ACC112 (cell line): ENCODE measurements around the gene TRMU.

ENCODE experiments used
- H2AFZ ChIP-seq: fragments of 200-600 bp; sonication (generic); one replicate; pipeline ENCODE4 v1.6.0; 2017; ENCODE audit warnings: antibody characterized with exemption, low read length; ENCODE audit not compliant: unreplicated experiment
- H3K27ac ChIP-seq: fragments of 200-600 bp; sonication (generic); 2 replicates; pipeline ENCODE4 v1.5.1; 2014; ENCODE audit warnings: low read depth, mild to moderate bottlenecking, antibody characterized with exemption, low read length, moderate library complexity
- H3K27me3 ChIP-seq: fragments of 200-600 bp; sonication (generic); 2 replicates; pipeline ENCODE4 v1.6.1; 2014; ENCODE audit warnings: mild to moderate bottlenecking, antibody characterized with exemption, low read length, moderate library complexity, mixed read lengths; ENCODE audit not compliant: insufficient read depth
- H3K36me3 ChIP-seq: fragments of 200-600 bp; sonication (generic); 2 replicates; pipeline ENCODE4 v1.6.1; 2016; ENCODE audit warnings: mild to moderate bottlenecking, antibody characterized with exemption, low read length, moderate library complexity, mixed read lengths; ENCODE audit not compliant: insufficient read depth
- H3K4me1 ChIP-seq: fragments of 200-600 bp; sonication (generic); one replicate; pipeline ENCODE4 v1.6.1; 2016; ENCODE audit warnings: low read length, mixed read lengths; ENCODE audit not compliant: insufficient read depth, unreplicated experiment, control insufficient read depth
- H3K4me3 ChIP-seq: fragments of 200-600 bp; sonication (generic); 2 replicates; pipeline ENCODE4 v1.5.1; 2014; ENCODE audit warnings: mild to moderate bottlenecking, low read depth, low read length
- H3K79me2 ChIP-seq: fragments of 200-600 bp; sonication (generic); one replicate; pipeline ENCODE4 v1.6.0; 2016; ENCODE audit warnings: low read length; ENCODE audit not compliant: control insufficient read depth, unreplicated experiment, insufficient read depth

Gene TRMU

DNA sequence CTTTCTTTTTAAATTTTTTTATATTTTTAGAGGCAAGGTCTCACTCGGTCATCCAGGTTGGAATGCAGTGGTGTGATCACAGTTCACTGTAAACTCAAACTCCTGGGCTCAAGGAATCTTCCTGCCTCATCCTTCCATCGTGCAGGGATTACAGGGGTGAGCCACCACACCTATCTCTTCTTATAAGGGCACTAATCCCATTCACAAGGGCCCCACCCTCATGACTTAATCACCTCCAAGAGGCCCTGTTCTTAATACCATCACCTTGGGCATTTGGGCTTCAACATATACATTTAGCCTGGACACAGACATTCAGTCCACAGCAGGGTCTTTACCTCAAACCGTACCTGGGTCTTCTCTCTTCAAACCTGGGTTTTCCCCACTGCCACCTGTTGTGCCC lies 43.3 kb upstream of the TRMU start:
- no peaks in the 10 kb centered on the region for H3K36me3 ChIP-seq
- H3K27me3 ChIP-seq: no peaks in the 10 kb centered on the region
- no peak overlapping the region for H2AFZ ChIP-seq
- H3K4me1 ChIP-seq: peaks cover 9% of the 10 kb centered on the region
- no peak overlapping the region for H3K4me3 ChIP-seq
- H3K27ac ChIP-seq: no peak overlapping the region
- H3K79me2 ChIP-seq: peaks cover 2% of the 10 kb centered on the region

DNA sequence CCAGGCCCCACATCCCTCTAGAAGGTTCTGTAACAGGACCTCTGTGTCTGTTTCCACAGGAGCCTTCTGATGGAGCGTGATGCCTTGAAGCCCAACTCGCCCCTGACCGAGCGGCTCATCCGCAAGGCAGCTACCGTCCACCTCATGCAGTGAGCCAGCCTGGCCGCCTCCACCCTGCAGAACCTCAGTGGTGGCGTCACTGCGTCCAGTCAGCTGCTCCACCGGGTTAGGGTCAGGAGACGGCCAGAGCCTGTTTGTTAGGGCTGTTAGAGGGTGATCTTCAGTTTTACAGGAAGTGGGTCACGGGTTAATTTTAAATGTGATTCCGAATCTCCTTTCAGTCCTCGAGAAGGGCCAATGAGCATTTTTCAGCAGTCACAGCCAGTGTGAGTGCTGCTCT lies 42.8 kb upstream of the TRMU start:
- Histone ChIP-seq H3K36me3 (no peaks in the 10 kb centered on the region), H3K4me3 (no peak overlapping the region), H3K4me1 (peaks cover 9% of the 10 kb centered on the region), H2AFZ (no peak overlapping the region), H3K27ac (no peak overlapping the region), H3K79me2 (peaks cover 7% of the 10 kb centered on the region), H3K27me3 (no peaks in the 10 kb centered on the region)

DNA sequence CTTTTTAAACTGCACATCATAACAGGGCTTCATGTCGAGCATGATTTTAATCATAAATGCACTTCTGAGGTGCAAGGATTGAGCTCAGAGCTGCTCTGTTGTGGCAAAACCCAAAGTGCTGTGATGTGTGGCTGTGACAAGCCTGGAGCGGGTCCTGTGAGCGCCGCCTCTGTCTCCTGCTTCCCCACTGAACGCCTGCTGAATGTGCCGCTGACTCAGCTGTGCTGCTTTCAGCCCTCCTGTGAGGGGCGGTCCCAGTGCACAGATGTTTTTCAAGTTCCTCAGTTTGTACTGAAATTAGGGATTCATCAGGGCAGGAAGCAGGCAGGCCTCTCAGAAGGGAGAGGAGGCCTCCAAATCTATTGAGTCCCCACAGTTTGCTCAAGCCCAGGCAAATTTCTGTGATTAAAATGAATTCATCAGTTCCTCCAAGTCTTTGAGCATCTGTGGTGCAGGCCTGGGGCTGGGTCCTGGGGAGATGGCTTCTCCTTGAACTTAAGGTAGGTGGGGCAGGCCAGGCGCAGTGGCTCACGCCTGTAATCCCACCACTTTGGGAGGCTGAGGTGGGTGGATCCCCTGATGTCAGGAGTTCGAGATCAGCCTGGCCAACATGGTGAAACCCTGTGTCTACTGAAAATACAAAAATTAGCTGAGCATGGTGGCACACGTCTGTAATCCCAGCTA lies 41.8 kb upstream of the TRMU start:
- Histone ChIP-seq H3K79me2 (peaks cover 13% of the 10 kb centered on the region), H3K4me1 (peaks cover 9% of the 10 kb centered on the region), H3K36me3 (no peaks in the 10 kb centered on the region), H3K27ac (no peak overlapping the region), H2AFZ (no peak overlapping the region), H3K4me3 (no peak overlapping the region), H3K27me3 (no peaks in the 10 kb centered on the region)

DNA sequence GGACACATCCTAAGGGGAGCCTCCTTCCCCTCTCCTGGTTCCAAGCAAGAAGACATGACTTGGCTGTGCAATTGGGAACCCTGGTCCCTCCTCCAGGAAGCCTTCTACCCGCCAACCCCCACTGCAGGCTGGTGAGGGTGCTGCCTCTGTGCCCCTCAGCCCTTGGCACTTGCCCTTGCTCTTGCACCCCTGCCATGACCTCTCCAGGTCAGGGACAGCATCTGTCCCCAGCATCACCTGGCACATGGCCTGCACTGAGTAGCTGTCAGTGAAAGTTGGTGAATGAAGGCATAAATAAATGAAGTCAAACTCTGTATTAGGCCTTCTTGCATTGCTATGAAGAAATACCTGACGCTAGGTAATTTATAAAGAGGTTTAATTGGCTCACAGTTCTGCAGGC lies 40.7 kb upstream of the TRMU start:
- Histone ChIP-seq H3K79me2 (peaks cover 22% of the 10 kb centered on the region), H3K36me3 (no peaks in the 10 kb centered on the region), H3K27me3 (no peaks in the 10 kb centered on the region), H2AFZ (no peak overlapping the region), H3K4me1 (peaks cover 9% of the 10 kb centered on the region), H3K4me3 (no peak overlapping the region), H3K27ac (no peak overlapping the region)

DNA sequence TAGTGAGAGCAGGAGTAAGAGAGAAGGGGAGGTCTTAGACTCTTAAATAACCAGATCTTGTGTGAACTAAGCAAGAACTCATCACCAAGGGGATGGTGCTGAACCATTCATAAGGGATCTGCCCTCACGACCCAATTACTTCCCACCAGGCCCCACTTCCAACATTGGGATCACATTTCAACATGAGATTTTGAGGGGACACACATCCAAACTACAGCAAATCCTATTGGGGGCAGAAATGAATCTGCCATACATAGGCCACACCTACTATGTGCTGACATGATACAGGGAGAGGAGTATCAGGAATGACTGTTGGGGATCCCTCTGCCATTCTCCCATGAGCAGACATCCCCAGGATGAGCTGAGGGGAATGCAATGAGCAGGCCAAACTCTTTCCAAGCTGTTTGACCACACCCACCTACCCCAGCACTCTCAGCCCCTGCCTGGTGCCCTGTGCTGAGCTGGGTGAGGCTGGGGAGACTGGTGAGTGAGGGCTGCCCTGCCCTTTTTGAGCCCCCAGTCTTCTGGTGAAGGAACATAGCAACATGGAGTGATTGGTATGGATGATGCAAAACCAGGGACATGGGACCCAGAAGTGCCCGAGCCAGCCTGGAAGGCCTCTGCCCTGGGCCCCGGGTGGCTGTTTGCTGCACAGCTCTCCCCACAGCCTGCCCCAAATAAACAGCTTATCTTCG lies 40.1 kb upstream of the TRMU start:
- Histone ChIP-seq H3K27me3 (no peaks in the 10 kb centered on the region), H3K27ac (0 out of 2 replicates have a peak overlapping the region, but pooled peaks have one; percentile 25), H3K4me3 (peak overlapping the region; percentile 91), H3K4me1 (peaks cover 9% of the 10 kb centered on the region), H3K79me2 (peaks cover 22% of the 10 kb centered on the region), H2AFZ (no peak overlapping the region), H3K36me3 (no peaks in the 10 kb centered on the region)

DNA sequence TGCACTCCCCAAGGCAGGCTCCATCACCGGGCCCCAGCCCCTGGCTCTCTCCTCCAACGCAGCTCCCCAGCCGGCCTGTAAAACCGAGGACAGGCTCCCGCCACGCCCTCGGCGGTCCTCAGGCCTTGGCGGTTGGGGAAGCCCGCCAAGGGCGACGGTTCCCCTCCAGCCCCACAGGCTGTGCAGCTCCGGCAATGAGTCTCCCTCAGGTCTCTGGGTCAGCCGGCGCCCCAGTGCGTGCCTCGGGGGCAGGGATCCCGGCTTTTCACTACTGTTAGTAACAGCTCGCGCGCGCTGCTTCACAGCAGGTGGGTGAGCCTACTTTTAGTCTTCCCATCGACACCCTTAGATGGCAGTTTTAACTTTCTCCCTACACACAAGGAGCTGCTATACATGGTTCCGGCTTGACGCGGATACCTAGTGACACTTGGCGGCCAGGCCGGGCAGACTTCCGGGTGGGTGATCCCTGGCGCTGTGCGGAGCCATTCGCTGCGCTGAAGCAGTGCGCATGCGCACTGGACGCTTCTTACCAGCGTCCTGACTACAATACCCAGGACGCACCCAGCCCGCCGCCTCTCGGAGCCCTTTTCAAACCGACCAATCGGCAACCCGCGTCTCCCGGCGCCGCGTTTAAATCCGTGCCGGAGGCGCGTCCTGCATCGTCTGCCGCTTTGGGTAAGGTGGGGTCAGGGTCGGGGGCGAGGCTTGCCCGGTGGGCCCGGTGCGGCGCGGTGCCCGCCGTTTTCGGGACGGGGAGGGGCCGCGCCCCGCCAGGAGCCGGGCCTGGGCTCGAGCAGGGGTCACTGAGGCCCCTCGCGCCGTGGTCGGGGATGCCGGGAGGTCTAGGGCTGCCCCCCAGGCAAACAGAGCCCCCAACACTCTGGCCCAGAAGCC lies 39.0 kb upstream of the TRMU start, which contains the start of gene GTSE1:
Gene GTSE1, plus strand, starts transcription at position 614 of the 894 bp plus-strand sequence. CDS start 531 bp downstream, outside the sequence.
- Histone ChIP-seq H3K4me3 (peak within 1 kb of the TSS; percentile 91), H3K27ac (peak within 1 kb of the TSS; percentile 29), H3K27me3 (no peaks in the 10 kb centered on the region), H2AFZ (peak within 1 kb of the TSS; percentile 10), H3K36me3 (no peaks in the 10 kb centered on the region), H3K79me2 (peaks cover 22% of the 10 kb centered on the region), H3K4me1 (peaks cover 9% of the 10 kb centered on the region)

DNA sequence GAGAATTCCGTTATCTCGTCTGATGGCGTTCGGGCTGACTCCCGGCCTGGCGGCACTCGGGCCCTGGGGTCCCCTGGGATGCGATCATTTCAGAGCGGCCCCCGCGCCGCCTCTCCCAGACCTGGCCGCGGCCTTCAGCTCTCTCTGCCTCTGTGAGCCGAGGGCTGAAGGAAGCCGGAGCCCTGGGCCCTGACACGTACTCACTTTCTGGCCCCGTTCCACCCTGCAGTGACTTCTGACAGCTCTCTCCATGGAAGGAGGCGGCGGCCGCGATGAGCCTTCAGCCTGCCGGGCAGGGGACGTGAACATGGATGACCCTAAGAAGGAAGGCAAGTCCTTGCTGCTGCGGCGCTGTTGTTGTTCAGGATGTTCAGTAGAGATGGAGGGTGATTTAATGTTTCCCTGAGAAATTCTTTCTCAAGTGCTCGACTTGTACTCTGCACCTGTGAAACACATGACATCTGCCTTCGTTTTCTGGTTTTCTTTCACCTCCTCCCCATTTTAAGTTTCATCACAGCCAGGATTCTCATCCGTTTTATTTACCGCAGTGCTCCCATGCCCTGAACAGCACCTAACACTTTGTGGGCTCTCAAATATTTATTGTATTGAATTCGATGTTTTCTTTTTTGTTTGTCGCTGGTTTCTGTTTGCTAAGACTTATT lies 38.2 kb upstream of the TRMU start:
- H3K36me3 ChIP-seq: no peaks in the 10 kb centered on the region
- no peaks in the 10 kb centered on the region for H3K27me3 ChIP-seq
- peaks cover 22% of the 10 kb centered on the region for H3K79me2 ChIP-seq
- H3K4me1 ChIP-seq: peaks cover 9% of the 10 kb centered on the region
- peak overlapping the region; percentile 91 for H3K4me3 ChIP-seq
- no peak overlapping the region for H2AFZ ChIP-seq
- H3K27ac ChIP-seq: peak overlapping the region; percentile 29; the same call in 1 of the 2 replicates

DNA sequence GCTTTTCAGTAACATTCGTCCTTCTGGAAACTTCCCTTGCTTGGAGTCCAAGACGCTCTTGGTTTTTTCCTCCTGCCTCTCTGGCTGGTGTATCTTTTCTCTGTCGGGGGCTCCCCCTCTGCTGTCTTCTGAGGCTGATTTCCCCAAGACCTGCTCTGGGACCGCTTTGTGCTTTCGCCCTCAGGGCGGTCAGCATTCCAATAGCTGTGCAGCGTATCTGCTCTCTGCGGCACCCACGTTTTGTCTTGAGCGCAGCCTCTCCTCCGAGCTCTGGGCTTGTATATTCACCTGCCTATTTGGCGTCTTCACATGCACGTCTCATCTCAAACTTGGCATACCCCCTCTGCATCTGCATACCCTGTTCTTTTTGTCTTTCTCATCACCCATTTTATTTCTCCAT lies 36.4 kb upstream of the TRMU start:
- Histone ChIP-seq H3K27me3 (no peaks in the 10 kb centered on the region), H3K79me2 (peaks cover 37% of the 10 kb centered on the region), H3K36me3 (no peaks in the 10 kb centered on the region), H3K27ac (no peak overlapping the region), H3K4me3 (no peak overlapping the region), H2AFZ (no peak overlapping the region), H3K4me1 (peaks cover 19% of the 10 kb centered on the region)

DNA sequence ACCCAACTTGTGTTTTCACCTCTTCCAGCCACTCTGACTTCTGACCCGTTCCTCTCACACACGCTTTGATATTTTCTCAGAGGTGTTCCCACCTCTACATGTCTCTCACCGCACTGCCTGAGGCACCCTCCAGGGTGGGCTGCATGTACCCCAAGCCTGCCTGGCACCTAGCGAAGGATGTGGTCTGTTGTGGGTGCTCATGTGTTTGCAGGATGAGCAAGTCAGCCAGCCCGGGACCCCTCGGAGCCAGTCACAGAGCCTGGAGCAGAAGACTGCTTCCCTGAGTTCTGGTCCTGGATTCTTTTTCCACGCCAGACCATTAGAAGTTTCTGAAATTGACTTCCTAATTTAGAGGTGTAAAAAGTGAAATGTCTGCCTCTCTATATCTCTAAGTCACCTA lies 35.0 kb upstream of the TRMU start:
- no peaks in the 10 kb centered on the region for H3K36me3 ChIP-seq

DNA sequence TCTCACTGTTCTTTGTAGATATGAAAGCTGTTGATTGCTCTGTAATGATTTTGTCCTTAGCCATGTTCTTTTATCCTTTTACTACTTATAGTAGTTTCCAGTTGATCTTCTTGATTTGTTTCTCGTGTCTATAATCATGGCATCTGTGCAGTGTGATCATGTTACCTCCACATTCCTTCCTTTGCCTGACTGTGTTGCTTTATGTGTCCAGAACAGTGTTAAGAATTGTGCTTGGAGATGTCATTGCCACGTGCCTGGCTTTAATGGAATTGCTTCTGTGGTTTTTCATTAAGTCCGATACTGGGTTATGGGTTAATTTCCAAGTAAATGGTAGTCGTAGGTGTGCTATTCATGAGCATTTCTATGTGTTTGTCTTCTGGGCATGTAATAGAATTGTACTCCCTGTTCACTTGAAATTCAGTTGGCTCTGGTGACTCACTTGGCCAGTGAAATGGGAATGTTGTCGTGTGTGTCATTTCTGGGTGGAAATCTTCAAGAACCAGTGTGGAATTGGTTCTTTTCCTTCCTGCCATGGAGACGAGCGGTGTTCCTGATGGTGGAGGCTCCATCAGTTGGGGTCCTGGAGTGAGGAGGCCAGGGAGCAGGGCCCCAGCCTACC lies 32.1 kb upstream of the TRMU start:
- H2AFZ ChIP-seq: no peak overlapping the region
- no peaks in the 10 kb centered on the region for H3K27me3 ChIP-seq
- H3K27ac ChIP-seq: peak overlapping the region; percentile 1; the same call in 1 of the 2 replicates
- H3K4me1 ChIP-seq: peaks cover 10% of the 10 kb centered on the region
- H3K4me3 ChIP-seq: no peak overlapping the region
- no peaks in the 10 kb centered on the region for H3K36me3 ChIP-seq
- peaks cover 55% of the 10 kb centered on the region for H3K79me2 ChIP-seq

More for the DNA sequence above, 35.0 kb upstream of the TRMU start:
- Histone ChIP-seq H2AFZ (no peak overlapping the region), H3K27ac (no peak overlapping the region), H3K4me3 (no peak overlapping the region), H3K27me3 (no peaks in the 10 kb centered on the region), H3K4me1 (peaks cover 16% of the 10 kb centered on the region), H3K79me2 (peaks cover 51% of the 10 kb centered on the region)
